ENCODE results near the gene SLC24A5. TPM values are rescaled to one million over a fixed set of nuclear protein-coding genes. Genes with fewer than 3 reads are reported as not detected.

Gene SLC24A5
- total RNA-seq, 2 donors from 2014 or later = not detected

GRCh38 chr15:48105936-48106335, 14.9 kb upstream of the SLC24A5 start:
- DNase-seq (ENCODE audit: low spot score) = no peak
- no peaks in the 10 kb centered on the region for H3K9me3 ChIP-seq
- TF ChIP-seq CTCF (IDR thresholded peaks at IDR 0.05) = no peak
- no peak overlapping the region for H3K4me3 ChIP-seq
- no peak for ATAC-seq (ENCODE audit: insufficient number of reproducible peaks, low FRiP score, low read depth)
- H3K27me3 ChIP-seq (replicated peaks; ENCODE audit: insufficient read depth) = no peaks in the 10 kb centered on the region
- no peak overlapping the region for H3K27ac ChIP-seq
- H3K36me3 ChIP-seq = no peaks in the 10 kb centered on the region
- H3K4me1 ChIP-seq (ENCODE audit: control insufficient read depth in 1 of 2, low read depth in 2 of 2) = peaks cover 0 to 5% of the 10 kb centered on the region in 2 donors

GRCh38 chr15:48109212-48109611, 11.6 kb upstream of the SLC24A5 start:
- Histone ChIP-seq H3K36me3 (no peaks in the 10 kb centered on the region), H3K4me3 (no peak overlapping the region)
- no peak for ATAC-seq (ENCODE audit: insufficient number of reproducible peaks, low FRiP score, low read depth)

GRCh38 chr15:48109856-48110531, 10.8 kb upstream of the SLC24A5 start:
- no peak overlapping the region for H3K4me3 ChIP-seq
- peaks cover 0 to 17% of the 10 kb centered on the region in 2 donors for H3K4me1 ChIP-seq (ENCODE audit: control insufficient read depth in 1 of 2, low read depth in 2 of 2)
- TF ChIP-seq CTCF (IDR thresholded peaks at IDR 0.05) = no peak
- no peaks in the 10 kb centered on the region for H3K9me3 ChIP-seq
- no peak overlapping the region for H3K27ac ChIP-seq
- H3K27me3 ChIP-seq (replicated peaks; ENCODE audit: insufficient read depth) = no peaks in the 10 kb centered on the region
- DNase-seq (ENCODE audit: low spot score) (no peak), ATAC-seq (ENCODE audit: insufficient number of reproducible peaks, low FRiP score, low read depth) (no peak)
- H3K36me3 ChIP-seq = no peaks in the 10 kb centered on the region

More at GRCh38 chr15:48109212-48109611, 11.6 kb upstream of the SLC24A5 start:
- DNase-seq (ENCODE audit: low spot score) = no peak
- no peak for TF ChIP-seq CTCF (IDR thresholded peaks at IDR 0.05)
- Histone ChIP-seq H3K27ac (no peak overlapping the region), H3K4me1 (ENCODE audit: control insufficient read depth in 1 of 2, low read depth in 2 of 2) (peaks cover 0 to 17% of the 10 kb centered on the region in 2 donors), H3K27me3 (replicated peaks; ENCODE audit: insufficient read depth) (no peaks in the 10 kb centered on the region), H3K9me3 (no peaks in the 10 kb centered on the region)

- Histone ChIP-seq H3K4me3 (no peak overlapping the region), H3K27me3 (replicated peaks; ENCODE audit: insufficient read depth) (no peaks in the 10 kb centered on the region), H3K9me3 (no peaks in the 10 kb centered on the region), H3K4me1 (ENCODE audit: control insufficient read depth in 1 of 2, low read depth in 2 of 2) (peaks cover 0 to 17% of the 10 kb centered on the region in 2 donors), H3K36me3 (no peaks in the 10 kb centered on the region), H3K27ac (no peak overlapping the region)
- ATAC-seq (ENCODE audit: insufficient number of reproducible peaks, low FRiP score, low read depth) (no peak), DNase-seq (ENCODE audit: low spot score) (no peak)
- peak; percentile 22 for TF ChIP-seq CTCF (IDR thresholded peaks at IDR 0.05)
Observed at GRCh38 chr15:48112242-48112641, 8.5 kb upstream of the SLC24A5 start.

GRCh38 chr15:48119277-48119676, 1.5 kb upstream of the SLC24A5 start:
- no peaks in the 10 kb centered on the region for H3K4me1 ChIP-seq (ENCODE audit: control insufficient read depth in 1 of 2, low read depth in 2 of 2)
- H3K9me3 ChIP-seq = no peaks in the 10 kb centered on the region
- H3K27me3 ChIP-seq (replicated peaks; ENCODE audit: insufficient read depth) = no peaks in the 10 kb centered on the region
- no peak for ATAC-seq (ENCODE audit: insufficient number of reproducible peaks, low FRiP score, low read depth)
- no peaks in the 10 kb centered on the region for H3K36me3 ChIP-seq
- TF ChIP-seq CTCF (IDR thresholded peaks at IDR 0.05) = no peak
- no peak overlapping the region for H3K27ac ChIP-seq
- H3K4me3 ChIP-seq = no peak overlapping the region
- DNase-seq (ENCODE audit: low spot score) = no peak

Data from thoracic aorta (tissue), 2 donors.